ENCODE data around the gene C16orf86. TPM values are rescaled to one million over a fixed set of nuclear protein-coding genes. Genes with fewer than 3 reads are reported as not detected.

C16orf86 gene
- total and polyA plus RNA-seq, 2 donors (not counting 1 experiment from before 2014, with no cell fraction given): 0.73 to 9.2 TPM

GRCh38 chr16:67707210-67707609 is 40.6 kb downstream of the C16orf86 start:
- H4K20me1 ChIP-seq (ENCODE audit: control insufficient read depth, extremely low read depth, insufficient read depth, low read length): no peaks in the 10 kb centered on the region
- no peaks in the 10 kb centered on the region for H3K36me3 ChIP-seq (ENCODE audit: control insufficient read depth, insufficient read depth, low read length)
- no peaks in the 10 kb centered on the region for H3K9me3 ChIP-seq (ENCODE audit: control insufficient read depth, insufficient read depth, low read depth, low read length)
- H3K9ac ChIP-seq (ENCODE audit: insufficient read depth, low read length): no peak overlapping the region
- DNase-seq (ENCODE audit: low read depth in 2 of 2): no peak
- no peaks in the 10 kb centered on the region for H3K79me2 ChIP-seq (ENCODE audit: control insufficient read depth, insufficient read depth, low read length)
- H2AFZ ChIP-seq (ENCODE audit: low read length): no peak overlapping the region
- H3K4me3 ChIP-seq (replicated peaks in 1 of 4; ENCODE audit: control extremely low read depth in 1 of 4, insufficient read depth in 1 of 4, low read depth in 3 of 4, low read length in 4 of 4): no peak overlapping the region
- no peak for TF ChIP-seq CTCF (conservative IDR thresholded peaks at IDR 0.05 in 1 of 2, IDR thresholded peaks at IDR 0.05 in 1 of 2; ENCODE audit: low read depth in 1 of 2, low read length in 2 of 2)
- no peak for TF ChIP-seq EZH2 (IDR thresholded peaks at IDR 0.05; ENCODE audit: low read length, missing control alignments)
- no peak overlapping the region for H3K27ac ChIP-seq (ENCODE audit: insufficient read depth, low read length)
- no peak overlapping the region for H3K4me2 ChIP-seq (ENCODE audit: extremely low read depth, insufficient read depth, low read length)
- H3K4me1 ChIP-seq (ENCODE audit: control insufficient read depth, extremely low read depth, insufficient read depth, low read length): no peaks in the 10 kb centered on the region
- H3K27me3 ChIP-seq (ENCODE audit: control insufficient read depth, insufficient read depth, low read length): no peaks in the 10 kb centered on the region

GRCh38 chr16:67707790-67708189 is 41.2 kb downstream of the C16orf86 start:
- H4K20me1 ChIP-seq (ENCODE audit: control insufficient read depth, extremely low read depth, insufficient read depth, low read length): no peaks in the 10 kb centered on the region
- no peak for DNase-seq (ENCODE audit: low read depth in 2 of 2)
- no peak overlapping the region for H3K4me2 ChIP-seq (ENCODE audit: extremely low read depth, insufficient read depth, low read length)
- no peaks in the 10 kb centered on the region for H3K4me1 ChIP-seq (ENCODE audit: control insufficient read depth, extremely low read depth, insufficient read depth, low read length)
- H2AFZ ChIP-seq (ENCODE audit: low read length): no peak overlapping the region
- no peaks in the 10 kb centered on the region for H3K79me2 ChIP-seq (ENCODE audit: control insufficient read depth, insufficient read depth, low read length)
- TF ChIP-seq CTCF (conservative IDR thresholded peaks at IDR 0.05 in 1 of 2, IDR thresholded peaks at IDR 0.05 in 1 of 2; ENCODE audit: low read depth in 1 of 2, low read length in 2 of 2): no peak
- TF ChIP-seq EZH2 (IDR thresholded peaks at IDR 0.05; ENCODE audit: low read length, missing control alignments): no peak
- H3K27ac ChIP-seq (ENCODE audit: insufficient read depth, low read length): no peak overlapping the region
- no peaks in the 10 kb centered on the region for H3K36me3 ChIP-seq (ENCODE audit: control insufficient read depth, insufficient read depth, low read length)
- H3K27me3 ChIP-seq (ENCODE audit: control insufficient read depth, insufficient read depth, low read length): no peaks in the 10 kb centered on the region
- H3K4me3 ChIP-seq (replicated peaks in 1 of 4; ENCODE audit: control extremely low read depth in 1 of 4, insufficient read depth in 1 of 4, low read depth in 3 of 4, low read length in 4 of 4): no peak overlapping the region
- H3K9ac ChIP-seq (ENCODE audit: insufficient read depth, low read length): no peak overlapping the region
- no peaks in the 10 kb centered on the region for H3K9me3 ChIP-seq (ENCODE audit: control insufficient read depth, insufficient read depth, low read depth, low read length)

- Histone ChIP-seq H4K20me1 (ENCODE audit: control insufficient read depth, extremely low read depth, insufficient read depth, low read length) (no peaks in the 10 kb centered on the region), H3K4me2 (ENCODE audit: extremely low read depth, insufficient read depth, low read length) (no peak overlapping the region), H3K27ac (ENCODE audit: insufficient read depth, low read length) (no peak overlapping the region), H3K27me3 (ENCODE audit: control insufficient read depth, insufficient read depth, low read length) (no peaks in the 10 kb centered on the region), H2AFZ (ENCODE audit: low read length) (no peak overlapping the region), H3K9ac (ENCODE audit: insufficient read depth, low read length) (no peak overlapping the region), H3K4me3 (replicated peaks in 1 of 4; ENCODE audit: control extremely low read depth in 1 of 4, insufficient read depth in 1 of 4, low read depth in 3 of 4, low read length in 4 of 4) (no peak overlapping the region), H3K9me3 (ENCODE audit: control insufficient read depth, insufficient read depth, low read depth, low read length) (no peaks in the 10 kb centered on the region), H3K36me3 (ENCODE audit: control insufficient read depth, insufficient read depth, low read length) (no peaks in the 10 kb centered on the region), H3K79me2 (ENCODE audit: control insufficient read depth, insufficient read depth, low read length) (no peaks in the 10 kb centered on the region), H3K4me1 (ENCODE audit: control insufficient read depth, extremely low read depth, insufficient read depth, low read length) (no peaks in the 10 kb centered on the region)
- DNase-seq (ENCODE audit: low read depth in 2 of 2): peak; percentile 4 to 5
- TF ChIP-seq EZH2 (IDR thresholded peaks at IDR 0.05; ENCODE audit: low read length, missing control alignments) (no peak), CTCF (conservative IDR thresholded peaks at IDR 0.05 in 1 of 2, IDR thresholded peaks at IDR 0.05 in 1 of 2; ENCODE audit: low read depth in 1 of 2, low read length in 2 of 2) (no peak)
These were observed 41.8 kb downstream of the C16orf86 start for GRCh38 chr16:67708368-67708771.

Data from fibroblast of lung (primary cell).